Stomach smooth muscle (tissue), 2 donors: ENCODE data around the gene SLC43A2.

ENCODE experiments used
- H3K27ac ChIP-seq: one replicate; pipeline ENCODE4 v1.7.0; 2013; ENCODE audit warnings: mild to moderate bottlenecking, low read length, inconsistent platforms
- H3K27me3 ChIP-seq, 2 donors: one replicate each; pipeline ENCODE4 v1.7.0; 2013; ENCODE audit warnings: low read length in 2 of 2; ENCODE audit not compliant: insufficient read depth in 2 of 2, control insufficient read depth in 1 of 2
- H3K36me3 ChIP-seq, 2 donors: one replicate each; pipeline ENCODE4 v1.7.0; 2013; ENCODE audit warnings: low read length in 2 of 2; ENCODE audit not compliant: control insufficient read depth in 2 of 2, insufficient read depth in 2 of 2
- H3K4me1 ChIP-seq: one replicate; pipeline ENCODE4 v1.7.0; 2013; ENCODE audit warnings: low read length; ENCODE audit not compliant: control insufficient read depth, insufficient read depth
- H3K4me3 ChIP-seq, 2 donors: one replicate each; pipeline ENCODE4 v1.7.0; 2013; ENCODE audit warnings: low read length in 2 of 2
- H3K9ac ChIP-seq, 2 donors: one replicate each; pipeline ENCODE4 v1.7.0; 2013; ENCODE audit warnings: low read length in 2 of 2, mild to moderate bottlenecking in 1 of 2
- H3K9me3 ChIP-seq, 2 donors: one replicate each; pipeline ENCODE4 v1.7.0; 2013; ENCODE audit warnings: low read length in 2 of 2; ENCODE audit not compliant: control insufficient read depth in 2 of 2
- donor health status: healthy.
- donor health status: Pancreatic carcinoma.

SLC43A2 gene

DNA sequence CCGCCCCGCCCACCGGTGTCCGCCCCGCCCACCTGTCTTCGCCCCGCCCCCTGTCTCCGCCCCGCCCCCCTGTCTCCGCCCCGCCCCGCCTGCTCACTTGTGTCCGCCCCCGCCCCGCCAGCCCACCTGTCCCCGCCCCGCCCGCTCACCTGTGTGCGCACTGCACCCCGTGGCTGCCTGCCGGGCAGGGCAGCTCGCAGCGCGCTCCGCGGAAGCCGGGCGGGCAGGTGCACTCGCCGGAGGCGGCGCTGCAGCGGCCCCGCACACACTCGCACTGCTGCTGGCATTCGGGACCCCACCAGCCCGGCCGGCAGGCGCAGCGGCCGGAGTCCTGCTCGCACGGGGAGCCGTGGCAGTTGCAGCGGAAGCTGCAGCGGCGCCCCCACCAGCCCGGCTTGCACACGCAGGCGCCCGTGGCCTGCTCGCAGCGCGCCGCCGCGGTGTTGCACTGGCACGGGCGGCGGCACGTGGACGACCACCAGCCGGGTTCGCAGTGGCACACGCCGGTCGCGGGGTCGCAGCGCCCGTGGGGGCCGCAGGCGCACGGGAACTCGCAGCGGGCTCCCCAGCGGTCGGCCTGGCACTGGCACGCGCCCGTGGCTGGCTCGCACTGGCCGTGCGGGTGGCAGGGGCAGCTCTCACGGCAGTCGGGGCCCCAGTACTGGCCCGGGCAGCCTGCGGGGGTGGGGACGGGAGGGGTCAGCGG is 14.8 kb upstream of the SLC43A2 start:
- peak overlapping the region; percentile 30 to 70 for H3K4me3 ChIP-seq
- H3K27ac ChIP-seq = no peak overlapping the region
- peaks cover 0 to 2% of the 10 kb centered on the region in 2 donors for H3K36me3 ChIP-seq
- H3K4me1 ChIP-seq = peaks cover 25% of the 10 kb centered on the region
- no peaks in the 10 kb centered on the region for H3K9me3 ChIP-seq
- no peak overlapping the region for H3K9ac ChIP-seq
- no peaks in the 10 kb centered on the region for H3K27me3 ChIP-seq

DNA sequence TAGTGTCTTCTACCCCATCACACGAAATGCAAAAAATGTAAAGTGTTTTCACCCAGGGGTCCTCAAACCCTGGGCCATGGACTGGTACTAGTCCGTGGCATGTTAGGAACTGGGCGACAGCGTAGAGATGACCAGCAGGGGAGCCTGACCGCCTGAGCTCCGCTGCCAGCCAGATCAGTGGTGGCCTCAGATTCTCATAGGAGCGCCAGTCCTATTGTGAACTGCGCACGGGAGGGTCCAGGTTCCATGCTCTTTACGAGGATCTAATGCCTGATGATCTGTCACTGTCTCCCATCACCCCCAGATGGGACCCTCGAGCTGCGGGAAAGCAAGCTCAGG is 12.4 kb upstream of the SLC43A2 start:
- H3K36me3 ChIP-seq = peaks cover 0 to 3% of the 10 kb centered on the region in 2 donors
- H3K9me3 ChIP-seq = no peaks in the 10 kb centered on the region
- H3K9ac ChIP-seq = no peak overlapping the region
- H3K27ac ChIP-seq = no peak overlapping the region
- H3K27me3 ChIP-seq = no peaks in the 10 kb centered on the region
- peaks cover 9% of the 10 kb centered on the region for H3K4me1 ChIP-seq
- no peak overlapping the region for H3K4me3 ChIP-seq

DNA sequence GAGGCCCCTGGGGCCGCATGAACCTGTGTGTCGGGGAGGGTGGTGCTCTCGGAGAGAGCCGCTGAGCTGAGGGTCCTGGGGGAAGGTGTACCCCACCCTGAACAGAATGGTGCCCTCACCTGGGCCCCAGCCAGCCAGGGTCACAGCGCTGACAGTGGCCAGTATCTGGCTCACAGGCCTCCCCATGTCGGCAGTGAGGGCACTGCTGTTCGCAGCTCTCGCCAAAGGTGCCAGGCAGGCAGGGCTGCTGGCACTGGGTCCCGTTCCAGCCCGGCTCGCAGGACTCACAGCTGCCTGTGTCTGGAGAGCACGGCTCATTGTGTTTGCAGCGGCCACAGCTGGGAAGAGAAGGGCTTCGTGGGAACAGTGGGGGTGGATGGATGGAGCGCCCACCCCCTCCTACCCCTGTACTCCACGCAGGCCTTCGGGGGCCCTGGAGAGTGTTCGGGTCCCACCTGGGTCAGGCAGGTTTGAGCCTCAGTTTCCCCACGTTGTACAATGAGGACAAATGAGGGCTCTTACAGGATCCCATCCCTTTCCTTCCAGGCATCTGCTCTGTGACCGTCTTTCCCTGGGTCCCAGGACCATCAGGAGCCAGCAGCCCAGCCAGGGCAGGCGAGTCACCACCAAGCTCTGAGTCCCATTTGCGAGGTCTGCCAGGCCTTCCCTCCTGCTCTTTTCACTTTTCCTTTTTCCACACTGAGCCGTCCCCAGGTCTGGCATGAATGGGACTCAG is 11.9 kb upstream of the SLC43A2 start:
- H3K36me3 ChIP-seq = peaks cover 0 to 3% of the 10 kb centered on the region in 2 donors
- no peak overlapping the region for H3K4me3 ChIP-seq
- no peak overlapping the region for H3K9ac ChIP-seq
- H3K27ac ChIP-seq = no peak overlapping the region
- H3K9me3 ChIP-seq = no peaks in the 10 kb centered on the region
- H3K27me3 ChIP-seq = no peaks in the 10 kb centered on the region
- H3K4me1 ChIP-seq = peaks cover 9% of the 10 kb centered on the region

DNA sequence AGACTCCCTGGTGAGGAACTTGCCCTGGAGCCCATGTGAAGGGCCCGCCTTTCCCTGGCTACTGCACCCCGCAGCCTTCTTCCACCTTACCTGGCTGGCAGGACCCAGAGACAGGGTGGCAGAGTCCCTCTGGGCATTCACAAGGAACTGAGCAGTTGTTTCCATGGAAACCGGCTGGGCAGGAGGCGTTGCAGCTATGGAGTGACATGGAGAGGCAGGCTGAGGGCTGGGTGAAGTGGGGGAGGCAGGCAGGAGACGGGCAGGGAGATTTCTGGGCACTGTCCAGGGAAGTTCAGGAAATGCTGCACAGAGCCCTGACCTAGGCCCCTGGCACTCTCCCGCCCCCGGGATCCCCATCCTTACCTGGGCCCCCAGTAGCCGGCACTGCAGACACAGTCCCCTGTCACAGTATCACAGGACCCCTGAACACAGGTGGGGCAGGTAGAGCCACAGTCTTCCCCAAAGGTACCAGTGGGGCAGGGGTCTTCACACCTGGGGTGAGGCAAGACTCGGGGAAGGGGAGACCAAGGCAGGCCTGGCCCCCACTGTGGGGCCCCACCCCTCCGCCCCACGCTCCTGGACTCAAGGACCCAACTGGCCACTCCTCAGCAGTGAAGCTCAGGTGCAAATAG is 11.0 kb upstream of the SLC43A2 start:
- Histone ChIP-seq H3K27me3 (no peaks in the 10 kb centered on the region), H3K27ac (no peak overlapping the region), H3K4me1 (peaks cover 9% of the 10 kb centered on the region), H3K9ac (no peak overlapping the region), H3K4me3 (no peak overlapping the region), H3K36me3 (peaks cover 0 to 3% of the 10 kb centered on the region in 2 donors), H3K9me3 (no peaks in the 10 kb centered on the region)

DNA sequence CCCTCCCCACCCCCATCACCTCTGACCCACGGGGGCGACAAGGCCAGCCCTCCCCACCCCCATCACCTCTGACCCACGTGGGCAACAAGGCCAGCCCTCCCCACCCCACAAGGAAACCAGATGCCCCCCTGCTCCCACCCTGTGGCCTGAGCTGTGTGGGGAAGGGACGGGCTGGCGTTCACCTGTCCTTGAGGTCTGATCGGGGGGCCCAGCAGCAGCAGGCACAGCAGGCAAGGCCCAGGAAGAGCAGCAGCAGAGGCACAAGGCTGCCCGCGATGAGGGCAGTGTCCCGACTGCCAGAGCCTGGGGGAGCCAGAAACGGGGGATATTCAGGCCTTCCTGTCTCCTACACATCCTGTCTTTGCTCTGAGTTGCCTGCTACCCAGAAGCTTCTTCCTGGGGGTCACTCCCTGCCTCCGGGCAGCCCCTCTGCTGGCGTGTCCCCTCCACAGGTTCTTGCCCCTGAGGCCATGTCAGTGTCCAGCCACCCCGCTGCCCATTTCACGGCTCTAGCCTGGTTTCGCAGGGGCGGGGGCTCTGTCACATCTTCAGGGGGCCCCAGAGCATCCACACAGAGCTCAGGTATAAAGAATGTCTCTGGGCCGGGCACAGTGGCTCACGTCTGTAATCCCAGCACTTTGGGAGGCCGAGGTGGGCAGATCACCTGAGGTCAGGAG is 10.1 kb upstream of the SLC43A2 start:
- no peak overlapping the region for H3K27ac ChIP-seq
- H3K4me3 ChIP-seq = no peak overlapping the region
- peaks cover 5% of the 10 kb centered on the region for H3K4me1 ChIP-seq
- peaks cover 0 to 3% of the 10 kb centered on the region in 2 donors for H3K36me3 ChIP-seq
- H3K27me3 ChIP-seq = no peaks in the 10 kb centered on the region
- H3K9me3 ChIP-seq = no peaks in the 10 kb centered on the region
- H3K9ac ChIP-seq = no peak overlapping the region

DNA sequence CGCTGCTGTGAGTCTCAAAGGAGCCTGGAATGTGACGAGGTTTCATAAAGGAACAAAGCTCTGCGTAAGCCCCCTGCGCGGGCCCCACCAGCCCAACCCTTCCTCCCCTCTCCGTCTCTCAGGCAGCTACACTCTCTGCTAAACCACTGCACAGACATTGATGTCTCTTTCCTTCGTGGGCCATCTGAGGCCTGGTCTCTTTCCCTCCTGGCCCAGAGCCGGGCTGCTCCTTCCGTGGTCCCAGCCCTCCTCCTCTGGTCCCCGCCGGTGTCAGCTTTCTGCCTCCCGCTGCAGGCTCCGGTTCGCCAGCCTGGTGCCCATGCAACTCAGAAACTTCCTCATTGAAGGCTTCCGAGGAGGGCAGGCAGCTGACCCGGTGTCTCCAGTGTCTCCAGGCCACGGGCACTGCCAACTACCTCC is 9.5 kb upstream of the SLC43A2 start:
- Histone ChIP-seq H3K36me3 (peaks cover 0 to 3% of the 10 kb centered on the region in 2 donors), H3K4me3 (no peak overlapping the region)

DNA sequence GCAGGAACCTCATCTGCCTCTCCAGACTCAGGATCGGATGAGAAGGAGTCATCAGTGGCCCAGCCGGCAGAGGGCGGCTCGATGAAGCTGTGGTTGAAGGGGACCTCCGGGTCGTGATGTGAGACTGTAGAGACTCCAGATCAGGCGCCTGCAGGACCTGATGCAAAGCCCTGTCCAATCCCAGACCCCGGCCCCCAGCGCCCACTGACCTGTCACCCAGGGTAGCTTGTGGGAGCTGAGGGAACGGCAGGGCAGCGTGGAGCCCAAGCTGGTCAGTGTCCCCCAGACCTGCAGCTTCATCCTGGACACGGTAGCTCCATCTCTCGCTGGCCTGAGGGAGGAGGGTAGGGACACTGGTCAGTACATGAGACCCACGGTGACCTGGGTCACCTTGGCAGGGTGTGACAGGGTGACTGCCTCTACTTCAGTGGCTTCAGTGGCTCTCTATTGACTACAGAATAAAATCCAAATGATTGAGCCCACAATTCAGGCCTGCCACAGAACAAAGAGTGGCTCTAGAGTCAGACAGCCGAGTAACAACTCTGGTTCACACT is 8.2 kb upstream of the SLC43A2 start:
- no peak overlapping the region for H3K27ac ChIP-seq
- H3K36me3 ChIP-seq = peaks cover 0 to 3% of the 10 kb centered on the region in 2 donors

More for the DNA sequence above, 9.5 kb upstream of the SLC43A2 start:
- Histone ChIP-seq H3K9me3 (no peaks in the 10 kb centered on the region), H3K27ac (no peak overlapping the region), H3K27me3 (no peaks in the 10 kb centered on the region), H3K4me1 (no peaks in the 10 kb centered on the region), H3K9ac (no peak overlapping the region)

DNA sequence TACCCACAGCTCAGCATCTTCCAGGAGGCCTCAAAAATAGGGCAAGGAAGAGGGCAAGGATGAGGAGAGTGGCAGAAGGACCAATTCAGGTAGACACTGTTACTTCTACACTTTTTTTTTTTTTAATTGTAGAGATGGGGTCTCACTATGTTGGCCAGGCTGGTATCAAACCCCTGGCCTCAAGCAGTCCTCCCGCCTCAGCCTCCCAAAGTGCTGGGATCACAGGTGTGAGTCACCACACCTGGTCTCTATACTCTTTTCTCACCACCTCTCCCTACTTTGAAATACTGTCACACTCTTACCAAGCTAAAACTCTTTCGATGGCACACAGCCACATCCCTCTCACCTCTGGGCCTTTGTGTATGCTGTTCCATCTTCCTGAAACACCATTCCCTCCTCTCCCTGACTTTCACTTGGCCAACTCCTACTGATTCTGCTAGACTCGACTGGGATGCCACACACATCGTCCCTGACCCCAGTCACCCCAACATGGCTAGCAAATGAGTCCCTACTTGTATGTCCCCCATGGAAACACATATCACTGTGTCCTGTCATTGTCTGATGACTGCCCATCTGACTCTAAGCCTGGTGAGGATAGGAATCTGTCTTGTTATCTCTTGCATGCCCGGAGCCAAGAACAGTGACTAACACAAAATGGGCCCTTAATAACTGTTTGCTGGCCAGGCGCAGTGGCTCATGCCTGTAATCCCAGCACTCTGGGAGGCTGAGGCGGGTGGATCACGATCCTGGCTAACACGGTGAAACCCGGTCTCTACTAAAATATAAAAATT is 7.2 kb upstream of the SLC43A2 start:
- Histone ChIP-seq H3K4me1 (no peaks in the 10 kb centered on the region), H3K27me3 (no peaks in the 10 kb centered on the region), H3K4me3 (no peak overlapping the region), H3K9me3 (no peaks in the 10 kb centered on the region), H3K36me3 (peaks cover 0 to 3% of the 10 kb centered on the region in 2 donors), H3K9ac (no peak overlapping the region), H3K27ac (no peak overlapping the region)

More for the DNA sequence above, 8.2 kb upstream of the SLC43A2 start:
- Histone ChIP-seq H3K4me3 (no peak overlapping the region), H3K9ac (no peak overlapping the region), H3K9me3 (no peaks in the 10 kb centered on the region), H3K4me1 (no peaks in the 10 kb centered on the region), H3K27me3 (no peaks in the 10 kb centered on the region)

DNA sequence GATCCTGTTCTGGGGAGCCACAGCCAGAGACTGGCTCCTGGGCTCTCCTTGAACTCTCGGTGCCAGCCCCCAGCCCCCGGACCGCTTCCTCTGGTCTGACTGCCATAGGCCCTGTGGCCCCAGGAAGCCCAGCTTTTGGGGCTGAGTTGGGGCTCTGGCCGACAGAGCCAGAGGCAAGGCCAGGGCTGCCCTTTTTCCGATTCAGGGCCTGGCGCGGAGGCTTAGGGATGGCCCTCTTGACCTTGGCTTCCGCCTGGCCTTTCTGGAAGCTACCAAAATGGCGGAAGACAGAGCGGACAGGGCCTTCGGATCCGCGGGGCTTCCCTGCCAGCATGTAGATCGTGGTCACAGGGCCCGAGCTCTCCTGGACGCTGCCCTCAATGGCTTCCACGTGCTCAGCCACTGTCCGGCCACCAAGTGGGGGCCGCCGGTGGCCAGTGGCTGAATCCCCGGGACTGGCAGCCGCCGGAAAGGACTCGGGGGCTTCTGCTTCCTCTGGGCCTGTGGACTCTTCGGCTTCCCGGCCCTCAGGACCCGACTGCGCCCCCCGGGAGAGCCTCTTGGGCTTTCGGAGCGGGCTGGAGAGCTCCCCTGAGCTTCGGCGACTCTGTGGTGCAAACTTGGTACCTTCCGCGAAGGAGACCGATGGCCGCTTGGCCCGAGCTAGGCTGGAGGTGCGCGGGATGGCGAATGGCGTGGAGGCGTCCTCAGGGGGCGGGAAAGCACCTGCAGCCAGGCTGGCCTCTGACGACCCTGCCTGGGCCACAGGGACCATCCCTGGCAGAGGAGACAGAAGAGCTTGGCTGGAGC is 6.4 kb upstream of the SLC43A2 start:
- Histone ChIP-seq H3K27ac (no peak overlapping the region), H3K36me3 (peaks cover 0 to 3% of the 10 kb centered on the region in 2 donors), H3K4me1 (no peaks in the 10 kb centered on the region), H3K4me3 (no peak overlapping the region), H3K9me3 (no peaks in the 10 kb centered on the region), H3K27me3 (no peaks in the 10 kb centered on the region), H3K9ac (no peak overlapping the region)
